ENCODE data around the gene CAMTA1.

The CAMTA1 gene

DNA sequence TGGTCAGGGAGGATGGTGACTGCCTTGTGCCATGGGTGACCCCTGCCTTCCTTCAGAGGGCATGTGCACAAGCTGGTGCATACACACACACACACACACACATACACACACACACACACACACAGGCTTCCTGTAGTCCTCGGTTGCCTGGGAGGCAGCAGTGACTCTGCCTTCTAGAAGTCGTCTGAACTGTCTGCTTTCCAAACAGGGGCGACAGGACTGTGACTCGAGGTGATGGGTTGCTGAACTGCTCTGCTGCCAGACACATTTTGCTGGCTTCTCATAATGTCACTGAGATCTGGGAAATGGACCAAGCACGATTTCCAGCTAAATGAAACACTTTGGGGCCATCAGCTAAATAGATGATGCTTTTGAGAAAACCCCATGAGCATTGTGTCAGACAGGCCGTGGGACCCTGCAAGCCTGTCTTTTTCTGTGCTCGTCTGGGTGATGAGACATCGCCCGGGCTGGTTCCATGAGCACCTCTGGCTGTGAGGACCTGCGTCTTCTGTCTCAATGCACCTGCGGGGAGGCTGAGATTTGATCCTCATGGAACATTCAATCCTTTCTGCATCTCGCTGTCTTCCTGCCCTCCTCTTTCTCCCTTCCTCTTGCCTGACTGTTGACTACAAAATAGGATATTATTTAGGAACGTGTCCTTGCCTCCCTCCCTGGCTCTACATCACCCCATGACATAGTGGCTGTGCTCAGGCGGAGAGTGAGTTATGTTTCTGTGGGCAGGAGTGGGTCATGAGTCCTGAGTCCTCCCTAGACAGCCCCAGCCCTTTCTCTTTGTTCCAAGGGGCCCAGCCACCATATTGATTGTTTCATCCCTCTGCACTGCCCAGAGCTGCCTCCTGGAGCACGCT lies 436.8 kb downstream of the CAMTA1 start:
- no peak for DNase-seq

GRCh38 chr1:7222695-7223015 lies 437.4 kb downstream of the CAMTA1 start:
- DNase-seq, result no peak

DNA sequence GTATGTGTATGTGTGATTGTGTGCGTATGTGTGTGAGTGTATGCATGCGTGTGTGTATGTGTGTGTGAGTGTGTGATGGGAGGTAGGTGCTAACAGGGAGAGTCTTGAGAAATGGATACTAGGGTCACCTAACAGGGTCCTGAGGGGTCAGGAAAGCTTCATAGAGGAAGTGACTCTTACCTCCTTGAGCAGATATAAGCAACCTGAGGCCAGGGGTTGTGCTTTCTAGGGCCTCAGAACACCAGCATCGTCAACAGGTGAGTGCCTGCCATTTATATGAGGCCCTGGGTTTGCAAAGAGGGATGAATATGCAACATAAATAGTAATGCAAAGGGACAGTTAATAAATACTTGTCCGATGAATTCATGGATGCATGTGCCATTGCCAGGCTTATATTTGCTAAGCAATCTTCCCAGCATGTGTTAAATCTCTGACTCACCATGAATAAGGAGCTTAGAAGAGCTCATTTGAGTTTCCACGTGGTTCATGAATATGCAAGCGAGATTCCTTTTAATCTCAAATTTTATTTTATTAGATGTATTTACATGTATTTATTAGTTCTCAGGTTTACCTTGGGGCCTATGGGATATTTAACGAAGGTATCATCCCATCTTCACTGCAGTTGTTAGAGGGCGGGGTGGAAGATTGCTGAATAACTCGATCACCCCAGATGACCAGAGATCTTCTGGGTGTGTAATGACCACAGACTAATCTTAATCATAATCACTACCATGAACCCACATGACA lies 438.3 kb downstream of the CAMTA1 start:
- DNase-seq, result no peak

DNA sequence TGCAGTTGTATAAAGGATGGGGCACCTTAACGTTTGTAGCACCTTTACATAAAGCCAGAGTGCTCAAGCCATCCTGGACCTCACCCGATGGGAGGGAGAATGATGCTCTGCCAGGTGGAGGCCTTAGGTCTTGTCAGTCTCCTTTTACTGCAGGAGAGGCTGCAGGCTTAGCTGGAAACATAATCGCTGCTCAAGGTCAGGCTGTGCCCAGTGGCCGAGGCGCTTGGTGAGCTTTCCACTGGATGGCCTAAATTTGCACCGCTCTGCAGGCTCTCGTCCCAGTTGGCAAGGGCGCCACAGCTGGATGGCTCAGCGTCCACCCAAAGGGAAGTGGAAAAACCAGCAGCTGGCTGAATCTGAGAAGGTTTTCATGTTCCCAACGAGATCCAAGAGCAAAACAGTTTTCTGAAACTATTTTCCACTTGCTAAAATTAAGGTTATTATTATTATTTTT lies 438.9 kb downstream of the CAMTA1 start:
- DNase-seq, result no peak

GRCh38 chr1:7224644-7225043 lies 439.4 kb downstream of the CAMTA1 start:
- DNase-seq, result peak; percentile 56

GRCh38 chr1:7225711-7226505 lies 440.7 kb downstream of the CAMTA1 start:
- DNase-seq, result no peak

DNA sequence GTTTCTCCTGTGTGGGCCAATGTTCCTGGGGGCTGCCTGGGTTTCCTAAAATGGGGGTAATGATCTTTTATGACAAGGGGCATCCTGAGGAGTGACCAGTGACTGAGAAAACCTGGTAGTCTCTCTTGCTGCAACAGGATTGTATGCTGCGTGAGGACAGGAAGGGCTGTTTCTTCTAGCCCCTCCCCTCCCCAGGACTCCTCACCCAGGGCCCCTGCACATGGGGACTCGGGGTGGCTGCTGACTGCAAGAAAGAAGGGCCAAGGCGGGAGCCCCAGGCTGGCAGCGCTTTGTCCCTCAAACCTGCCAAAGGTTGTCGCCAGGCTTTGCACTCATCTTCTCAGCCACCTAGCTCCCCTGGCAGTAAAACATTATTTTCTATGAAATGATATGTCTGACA lies 442.4 kb downstream of the CAMTA1 start:
- no peak for DNase-seq

- DNase-seq, result no peak
Measured at GRCh38 chr1:7228252-7228961, 443.2 kb downstream of the CAMTA1 start.

- DNase-seq, result no peak
Measured at GRCh38 chr1:7229186-7229585, 443.9 kb downstream of the CAMTA1 start.

- DNase-seq, result peak; percentile 87
Measured at GRCh38 chr1:7229696-7230631, 444.7 kb downstream of the CAMTA1 start.

DNA sequence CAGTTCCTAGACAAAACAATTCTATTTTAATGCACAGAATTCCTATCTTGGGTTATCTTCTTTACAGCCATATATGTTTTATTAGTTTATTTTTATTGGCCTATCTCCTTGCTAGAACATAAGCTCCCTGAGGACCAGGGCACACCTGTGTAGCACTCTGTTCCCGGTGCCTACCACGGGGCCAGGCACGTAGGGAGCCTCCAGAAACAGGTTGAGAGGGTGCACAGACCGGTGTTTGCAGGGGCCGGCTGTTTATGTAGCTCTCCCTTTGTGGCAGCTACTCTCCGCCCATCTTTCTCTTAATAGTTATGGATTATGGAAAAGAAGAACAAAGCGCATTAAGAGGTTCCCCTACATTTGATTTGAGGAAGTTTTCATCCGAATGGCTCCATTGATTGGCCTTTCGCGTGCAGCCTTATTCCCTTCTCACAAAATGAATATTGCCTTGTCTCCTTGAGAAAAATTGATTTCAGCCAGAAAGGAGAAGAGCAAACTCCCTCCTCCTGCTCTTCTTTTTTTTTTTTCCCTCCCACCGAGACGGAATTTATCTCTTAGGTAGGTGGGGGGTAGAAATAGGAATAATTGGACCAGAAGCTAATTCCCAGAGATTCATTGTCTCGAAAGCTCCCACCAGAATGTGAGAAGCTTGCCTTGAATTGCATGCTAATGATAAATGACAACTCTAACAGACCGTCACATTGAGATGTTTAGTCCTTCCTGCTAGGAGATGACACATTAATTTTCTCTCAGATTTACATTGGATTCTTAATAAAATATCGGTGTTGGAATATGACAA lies 447.4 kb downstream of the CAMTA1 start:
- no peak for DNase-seq

- no peak for DNase-seq
Measured at GRCh38 chr1:7233237-7233540, 447.9 kb downstream of the CAMTA1 start.

- no peak for DNase-seq
Measured at GRCh38 chr1:7233646-7234470, 448.6 kb downstream of the CAMTA1 start.

DNA sequence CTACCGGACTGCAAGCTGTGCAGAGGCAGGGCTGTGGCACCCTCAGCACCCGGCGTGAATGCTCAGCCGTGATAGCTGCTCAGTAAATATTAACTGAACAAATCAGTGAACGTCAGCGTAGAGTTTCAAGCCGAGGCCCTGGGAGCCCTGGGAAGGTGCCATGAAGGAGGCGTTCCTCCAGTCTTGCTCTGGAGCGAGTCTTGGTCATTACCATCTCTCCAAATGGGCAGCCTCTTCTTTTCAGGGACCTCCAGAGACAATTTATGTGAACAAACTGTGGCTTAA lies 449.2 kb downstream of the CAMTA1 start:
- DNase-seq, result no peak

DNA sequence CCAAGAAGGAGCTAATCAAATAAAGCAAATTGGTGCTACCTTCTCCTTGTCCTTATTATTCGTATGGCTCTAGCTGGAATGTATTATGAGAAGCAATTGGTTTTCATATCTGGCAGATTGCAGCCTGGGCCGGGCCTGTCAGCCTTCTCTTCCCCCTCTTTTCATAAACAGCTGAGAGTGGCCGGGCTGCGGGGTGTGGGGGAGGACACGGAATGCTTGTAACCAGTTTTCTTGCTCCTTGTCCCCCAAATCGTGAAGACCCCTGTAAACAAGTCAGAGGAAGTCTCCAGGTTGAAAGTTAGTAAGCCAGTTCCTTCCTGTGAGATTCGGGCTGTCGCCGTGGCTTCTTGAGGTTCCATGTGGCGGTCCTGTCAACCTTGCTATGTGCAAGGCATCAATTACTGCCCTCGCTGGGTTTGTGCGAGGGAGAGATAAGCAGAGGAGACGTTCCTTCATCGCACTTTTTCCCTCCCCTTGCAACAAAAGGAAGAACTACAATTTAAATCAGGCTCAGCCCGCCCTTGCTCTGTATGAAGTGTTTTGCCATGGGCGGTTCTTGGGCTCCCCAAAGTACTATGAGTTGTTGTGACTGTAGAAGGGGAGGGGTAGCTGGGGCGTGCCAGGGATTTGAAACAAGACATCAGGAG lies 450.7 kb downstream of the CAMTA1 start:
- no peak for DNase-seq

GRCh38 chr1:7236844-7237515 lies 451.7 kb downstream of the CAMTA1 start:
- no peak for DNase-seq

GRCh38 chr1:7247158-7247557 lies 461.9 kb downstream of the CAMTA1 start:
- DNase-seq, result no peak

GRCh38 chr1:7247791-7248548 lies 462.7 kb downstream of the CAMTA1 start:
- no peak for DNase-seq

Data from NCI-H82 (cell line).